WTC11 (cell line): ENCODE measurements around the gene CNTNAP5.

ENCODE experiments used
- ATF1 ChIP-seq: sonication (generic); formaldehyde crosslinking; IDR thresholded peaks from 2 replicates; pipeline ENCODE4 v1.8.1; 2023; ENCODE audit warnings: mild to moderate bottlenecking, moderate library complexity, missing genetic modification reagents
- TF ChIP-seq, protein P1 (sequence below): fragments of 200-600 bp; IDR thresholded peaks from 2 replicates; pipeline ENCODE4 v1.8.0; 2022; ENCODE audit warnings: antibody characterized with exemption

DNA sequence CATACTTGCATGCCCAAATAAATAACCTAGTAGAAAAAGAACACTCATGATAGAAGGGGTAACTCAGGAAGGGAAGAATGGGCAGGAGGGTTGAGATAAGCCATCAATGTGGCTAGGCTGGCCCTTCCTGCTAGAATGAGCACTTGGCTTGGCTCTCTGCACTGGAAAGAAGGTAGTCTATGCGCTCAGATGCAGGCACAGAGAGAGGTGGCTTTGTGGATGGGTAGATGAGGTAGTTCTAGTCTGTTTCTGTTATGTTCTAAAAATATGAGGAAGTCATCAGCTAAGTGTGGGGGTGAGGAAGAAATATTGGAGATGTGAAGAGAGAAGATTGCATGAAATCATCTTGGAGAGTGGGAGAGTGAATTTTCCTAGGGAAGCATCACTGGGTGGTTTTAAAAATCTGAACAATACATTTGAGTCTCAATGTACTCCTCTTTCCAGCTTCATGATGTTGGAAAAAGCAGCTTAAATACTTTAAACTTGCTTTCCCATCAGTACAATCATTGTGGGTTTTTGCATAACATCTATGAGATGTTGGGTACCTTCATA, 357.1 kb downstream of the CNTNAP5 start:
- TF ChIP-seq, protein P1, sequence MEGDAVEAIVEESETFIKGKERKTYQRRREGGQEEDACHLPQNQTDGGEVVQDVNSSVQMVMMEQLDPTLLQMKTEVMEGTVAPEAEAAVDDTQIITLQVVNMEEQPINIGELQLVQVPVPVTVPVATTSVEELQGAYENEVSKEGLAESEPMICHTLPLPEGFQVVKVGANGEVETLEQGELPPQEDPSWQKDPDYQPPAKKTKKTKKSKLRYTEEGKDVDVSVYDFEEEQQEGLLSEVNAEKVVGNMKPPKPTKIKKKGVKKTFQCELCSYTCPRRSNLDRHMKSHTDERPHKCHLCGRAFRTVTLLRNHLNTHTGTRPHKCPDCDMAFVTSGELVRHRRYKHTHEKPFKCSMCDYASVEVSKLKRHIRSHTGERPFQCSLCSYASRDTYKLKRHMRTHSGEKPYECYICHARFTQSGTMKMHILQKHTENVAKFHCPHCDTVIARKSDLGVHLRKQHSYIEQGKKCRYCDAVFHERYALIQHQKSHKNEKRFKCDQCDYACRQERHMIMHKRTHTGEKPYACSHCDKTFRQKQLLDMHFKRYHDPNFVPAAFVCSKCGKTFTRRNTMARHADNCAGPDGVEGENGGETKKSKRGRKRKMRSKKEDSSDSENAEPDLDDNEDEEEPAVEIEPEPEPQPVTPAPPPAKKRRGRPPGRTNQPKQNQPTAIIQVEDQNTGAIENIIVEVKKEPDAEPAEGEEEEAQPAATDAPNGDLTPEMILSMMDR, result no peak
- TF ChIP-seq ATF1 (CRISPR knock-in tag), result no peak
